Caco-2 (cell line): ENCODE measurements around the gene MPV17L2. TPM values are rescaled to one million over a fixed set of nuclear protein-coding genes. Genes with fewer than 3 reads are reported as not detected.

Experiments
- BruUV-seq: library from RNA; stranded (reverse); fragments of 400-500 nt; replicated peaks from 2 replicates; lab custom pipeline; 2021; lab: Mats Ljungman, UMichigan
- CTCF ChIA-PET: fragments of 300-600 bp; sonication (Branson Sonifier 250); formaldehyde crosslinking; loops from one replicate; lab custom pipeline; 2022; ENCODE audit warnings: antibody characterized with exemption; lab: Charles Lee
- POLR2A ChIA-PET: fragments of 300-600 bp; sonication (Branson Sonifier 250); formaldehyde crosslinking; loops from one replicate; lab custom pipeline; 2022; ENCODE audit warnings: antibody characterized with exemption; lab: Charles Lee
- DNase-seq, 2 experiments: peaks; one replicate each; pipeline versions ENCODE4 v3.0.0 to v3.0.0-alpha.2; 2020 to 2022
- H3K27me3 ChIP-seq: replicated peaks from 2 replicates; pipeline ENCODE4 v1.6.0; 2011; ENCODE audit warnings: low read length; ENCODE audit not compliant: control insufficient read depth, insufficient read depth
- H3K36me3 ChIP-seq: 2 replicates; pipeline ENCODE4 v1.5.1; 2011; ENCODE audit warnings: low read length; ENCODE audit not compliant: control insufficient read depth, insufficient read depth
- H3K4me1 ChIP-seq: fragments of 250-450 bp; sonication (Bioruptor Pico); 2 replicates; pipeline ENCODE4 v1.5.1; 2020; ENCODE audit warnings: mild to moderate bottlenecking
- H3K4me3 ChIP-seq: 2 replicates; pipeline ENCODE4 v1.5.1; 2011; ENCODE audit warnings: low read depth, mild to moderate bottlenecking, control low read depth, low read length
- H3K9me3 ChIP-seq: fragments of 250-450 bp; sonication (Bioruptor Pico); 2 replicates; pipeline ENCODE4 v1.5.1; 2020; ENCODE audit warnings: mild to moderate bottlenecking, moderate library complexity
- H3K27ac Mint-ChIP-seq: one replicate; pipeline ENCODE4 v1.8.0; 2022; ENCODE audit warnings: mixed read lengths; ENCODE audit not compliant: unreplicated experiment
- H3K27me3 Mint-ChIP-seq: one replicate; pipeline ENCODE4 v1.8.0; 2022; ENCODE audit warnings: mixed read lengths; ENCODE audit not compliant: insufficient read depth, unreplicated experiment
- H3K36me3 Mint-ChIP-seq: one replicate; pipeline ENCODE4 v1.8.0; 2022; ENCODE audit warnings: mild to moderate bottlenecking, mixed read lengths; ENCODE audit not compliant: insufficient read depth, unreplicated experiment
- H3K4me1 Mint-ChIP-seq: one replicate; pipeline ENCODE4 v1.8.0; 2022; ENCODE audit warnings: low read depth, mixed read lengths; ENCODE audit not compliant: unreplicated experiment
- H3K4me3 Mint-ChIP-seq: one replicate; pipeline ENCODE4 v1.8.0; 2022; ENCODE audit warnings: mild to moderate bottlenecking, moderate library complexity, mixed read lengths; ENCODE audit not compliant: unreplicated experiment
- H3K9me3 Mint-ChIP-seq: one replicate; pipeline ENCODE4 v1.8.0; 2022; ENCODE audit warnings: mixed read lengths; ENCODE audit not compliant: unreplicated experiment
- CTCF ChIP-seq, 2 experiments: fragments of 200-600 bp in 1 of 2; IDR thresholded peaks; 1 replicate in 1 of 2; 2 replicates in 1 of 2; pipeline versions ENCODE4 v1.5.1 to v1.8.0; 2011 to 2022; ENCODE audit warnings: antibody characterized with exemption in 1 of 2, control low read depth in 1 of 2, inconsistent platforms in 1 of 2, low read depth in 1 of 2, low read length in 1 of 2, mild to moderate bottlenecking in 1 of 2, moderate library complexity in 1 of 2; ENCODE audit not compliant: insufficient read depth in 1 of 2, severe bottlenecking in 1 of 2, unreplicated experiment in 1 of 2
- intact Hi-C: fragments of 100-400 bp; cut with micrococcal nuclease; formaldehyde crosslinking; loops from one replicate; pipeline ENCODE4 v1.10.0; 2022; ENCODE audit not compliant: unreplicated experiment
- total RNA-seq: library from RNA; stranded (reverse); gene quantifications from 2 replicates; pipeline ENCODE4 v1.2.3, GENCODE V29; 2022

Gene MPV17L2
- total RNA-seq, 1 experiment from 2014 or later: 16.6 TPM

GRCh38 chr19:18161636-18162002, 31.4 kb upstream of the MPV17L2 start:
- no peak for TF ChIP-seq CTCF (IDR thresholded peaks at IDR 0.05; ENCODE audit: insufficient read depth in 1 of 2, low read depth in 1 of 2, low read length in 1 of 2, severe bottlenecking in 1 of 2, unreplicated experiment in 1 of 2)
- Mint-ChIP-seq H3K36me3 (peaks cover 51% of the 10 kb centered on the region), H3K27ac (no peak overlapping the region), H3K27me3 (no peaks in the 10 kb centered on the region), H3K4me3 (no peak overlapping the region), H3K9me3 (no peaks in the 10 kb centered on the region), H3K4me1 (no peaks in the 10 kb centered on the region)
- no peaks in the 10 kb centered on the region for H3K27me3 ChIP-seq
- no peak overlapping the region for H3K4me3 ChIP-seq
- ChIA-PET CTCF (no interaction called here), POLR2A (no interaction called here)
- no peaks in the 10 kb centered on the region for H3K4me1 ChIP-seq
- BruUV-seq: no TSS peak
- intact Hi-C loops: no loop called here
- H3K36me3 ChIP-seq: peaks cover 2% of the 10 kb centered on the region
- no peak for DNase-seq
- H3K9me3 ChIP-seq: no peaks in the 10 kb centered on the region

DNA sequence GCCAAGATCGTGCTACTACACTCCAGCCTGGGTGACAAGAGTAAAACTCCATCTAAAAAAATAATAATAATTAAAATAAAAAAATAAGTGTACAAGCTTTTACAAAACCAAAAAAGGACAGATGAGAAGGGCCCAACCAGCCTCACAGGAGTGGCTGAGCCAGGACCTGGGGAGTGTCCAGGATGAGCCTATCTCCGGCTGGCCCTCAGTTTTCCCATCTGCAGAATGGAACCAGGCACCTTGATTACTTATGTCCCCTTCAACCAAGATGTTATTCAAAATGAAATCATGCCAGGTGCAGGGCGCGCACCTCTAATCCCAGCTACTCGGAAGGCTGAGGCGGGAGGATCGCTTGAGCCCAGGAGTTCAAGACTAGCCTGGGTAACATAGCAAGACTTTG, 28.9 kb upstream of the MPV17L2 start:
- Histone ChIP-seq H3K9me3 (no peaks in the 10 kb centered on the region), H3K4me3 (no peak overlapping the region), H3K36me3 (peaks cover 2% of the 10 kb centered on the region), H3K27me3 (no peaks in the 10 kb centered on the region), H3K4me1 (no peaks in the 10 kb centered on the region)
- ChIA-PET CTCF (no interaction called here), POLR2A (no interaction called here)
- Mint-ChIP-seq H3K27me3 (no peaks in the 10 kb centered on the region), H3K4me1 (no peaks in the 10 kb centered on the region), H3K27ac (no peak overlapping the region), H3K4me3 (no peak overlapping the region), H3K36me3 (peaks cover 64% of the 10 kb centered on the region), H3K9me3 (no peaks in the 10 kb centered on the region)
- intact Hi-C loops: no loop called here
- no peak for DNase-seq
- BruUV-seq: no TSS peak
- TF ChIP-seq CTCF (IDR thresholded peaks at IDR 0.05; ENCODE audit: insufficient read depth in 1 of 2, low read depth in 1 of 2, low read length in 1 of 2, severe bottlenecking in 1 of 2, unreplicated experiment in 1 of 2): no peak

DNA sequence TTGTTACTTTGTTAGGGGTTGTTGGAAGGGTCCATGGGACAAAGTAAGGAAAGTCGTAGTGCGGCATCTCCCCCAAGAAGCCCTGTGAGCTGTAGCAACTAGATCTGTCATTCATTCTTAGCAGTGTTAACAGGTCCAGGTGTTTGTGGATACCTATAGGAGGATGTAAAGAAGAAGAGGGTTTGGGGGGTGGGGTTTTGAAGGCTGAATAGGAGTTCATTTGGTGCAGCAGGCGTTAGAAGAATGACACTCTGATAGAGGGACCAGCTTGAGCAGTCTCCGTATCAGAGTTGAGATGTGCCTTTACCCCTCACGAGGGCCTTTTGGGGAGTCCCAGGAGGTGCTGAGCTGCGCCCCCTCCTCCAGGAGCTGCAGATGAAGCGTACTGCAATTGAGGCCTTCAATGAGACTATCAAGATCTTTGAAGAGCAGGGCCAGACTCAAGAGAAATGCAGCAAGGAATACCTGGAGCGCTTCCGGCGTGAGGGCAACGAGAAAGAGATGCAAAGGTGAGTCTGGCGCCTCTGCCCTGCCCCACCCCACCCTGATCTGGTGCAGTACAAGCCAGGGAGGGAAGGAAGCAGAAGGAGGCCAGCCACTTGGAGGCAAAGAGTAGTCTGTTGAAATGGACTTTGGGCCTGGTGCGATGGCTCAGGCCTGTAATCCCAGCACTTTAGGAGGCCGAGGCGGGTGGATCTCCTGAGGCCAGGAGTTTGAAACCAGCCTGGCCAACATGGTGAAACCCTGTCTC, 27.0 kb upstream of the MPV17L2 start:
- H3K27me3 ChIP-seq: no peaks in the 10 kb centered on the region
- no peak for DNase-seq
- H3K4me3 Mint-ChIP-seq: no peak overlapping the region
- no peak overlapping the region for H3K27ac Mint-ChIP-seq
- no peak overlapping the region for H3K4me3 ChIP-seq
- no TSS peak for BruUV-seq
- H3K4me1 ChIP-seq: no peaks in the 10 kb centered on the region
- peaks cover 3% of the 10 kb centered on the region for H3K36me3 ChIP-seq
- intact Hi-C loops: no loop called here
- H3K27me3 Mint-ChIP-seq: no peaks in the 10 kb centered on the region
- no peaks in the 10 kb centered on the region for H3K9me3 ChIP-seq
- CTCF ChIA-PET: interaction anchor here (0.6 to 1.2 kb wide), 3 partner anchors 53 to 148 kb away, joined by 3 to 7 read pairs (median 4); no protein-coding TSS in a partner anchor
- peaks cover 60% of the 10 kb centered on the region for H3K36me3 Mint-ChIP-seq
- no peaks in the 10 kb centered on the region for H3K9me3 Mint-ChIP-seq
- TF ChIP-seq CTCF (IDR thresholded peaks at IDR 0.05; ENCODE audit: insufficient read depth in 1 of 2, low read depth in 1 of 2, low read length in 1 of 2, severe bottlenecking in 1 of 2, unreplicated experiment in 1 of 2): no peak
- H3K4me1 Mint-ChIP-seq: no peaks in the 10 kb centered on the region
- POLR2A ChIA-PET: no interaction called here
